Progenitor cell of endocrine pancreas (in vitro differentiated cells): ENCODE data around the gene SYT8. TPM values are rescaled to one million over a fixed set of nuclear protein-coding genes. Genes with fewer than 3 reads are reported as not detected.

Experiments used
- DNase-seq: peaks from one replicate; pipeline ENCODE4 v3.0.0; 2021; ENCODE audit warnings: low spot score; ENCODE audit not compliant: unreplicated experiment
- H3K27ac Mint-ChIP-seq: 2 replicates; pipeline ENCODE4 v1.8.0; 2021; ENCODE audit warnings: mild to moderate bottlenecking, moderate library complexity, mixed read lengths
- H3K27me3 Mint-ChIP-seq: 2 replicates; pipeline ENCODE4 v1.8.0; 2021; ENCODE audit warnings: mixed read lengths
- H3K36me3 Mint-ChIP-seq: 2 replicates; pipeline ENCODE4 v1.8.0; 2022; ENCODE audit warnings: mixed read lengths; ENCODE audit not compliant: insufficient read depth
- H3K4me1 Mint-ChIP-seq: 2 replicates; pipeline ENCODE4 v1.8.0; 2021; ENCODE audit warnings: low read depth, mixed read lengths
- H3K4me3 Mint-ChIP-seq: 2 replicates; pipeline ENCODE4 v1.8.0; 2021; ENCODE audit warnings: low read depth, mild to moderate bottlenecking, moderate library complexity, mixed read lengths
- H3K9me3 Mint-ChIP-seq: 2 replicates; pipeline ENCODE4 v1.8.0; 2021; ENCODE audit warnings: low read depth, mixed read lengths
- CTCF ChIP-seq: fragments of 200-600 bp; sonication (generic); IDR thresholded peaks from one replicate; pipeline ENCODE4 v1.5.0; 2021; ENCODE audit warnings: antibody characterized with exemption, mild to moderate bottlenecking; ENCODE audit not compliant: unreplicated experiment
- total RNA-seq: library from RNA; stranded (reverse); gene quantifications from 2 replicates; pipeline ENCODE4 v1.2.1, GENCODE V29; 2021

Gene SYT8
- total RNA-seq, 1 donor from 2014 or later: 1.5 TPM

GRCh38 chr11:1858154-1858553, 23.4 kb downstream of the SYT8 start:
- H3K36me3 Mint-ChIP-seq: no peaks in the 10 kb centered on the region
- no peaks in the 10 kb centered on the region for H3K4me1 Mint-ChIP-seq
- H3K9me3 Mint-ChIP-seq: no peaks in the 10 kb centered on the region
- no peak for DNase-seq
- TF ChIP-seq CTCF: no peak
- peaks cover 3% of the 10 kb centered on the region for H3K27me3 Mint-ChIP-seq
- H3K27ac Mint-ChIP-seq: no peak overlapping the region
- no peak overlapping the region for H3K4me3 Mint-ChIP-seq

GRCh38 chr11:1858576-1858975, 23.8 kb downstream of the SYT8 start:
- Mint-ChIP-seq H3K4me3 (no peak overlapping the region), H3K4me1 (no peaks in the 10 kb centered on the region), H3K36me3 (no peaks in the 10 kb centered on the region), H3K27me3 (peaks cover 3% of the 10 kb centered on the region), H3K27ac (peak overlapping the region; percentile 46), H3K9me3 (no peaks in the 10 kb centered on the region)
- no peak for DNase-seq
- no peak for TF ChIP-seq CTCF

DNA sequence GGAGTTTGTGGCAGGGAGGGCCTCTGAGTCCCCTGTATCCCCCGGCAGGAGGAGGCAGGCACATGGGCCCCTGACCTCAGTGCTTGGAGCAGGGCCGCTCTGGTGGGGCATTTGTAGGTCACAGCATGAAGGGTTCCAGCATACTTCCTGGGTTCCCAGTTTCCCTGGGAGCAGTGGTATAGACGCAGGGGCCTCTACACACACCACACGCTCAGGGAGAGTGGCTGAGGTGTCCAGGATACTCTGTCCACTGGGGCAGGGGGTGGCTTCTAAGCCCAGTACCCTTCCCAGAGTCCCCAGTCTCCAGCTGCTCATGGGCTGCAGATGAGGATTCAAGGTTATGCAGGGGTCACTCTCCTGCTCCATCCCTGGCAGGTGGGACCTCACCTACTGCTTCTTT, 24.2 kb downstream of the SYT8 start:
- no peaks in the 10 kb centered on the region for H3K9me3 Mint-ChIP-seq
- H3K4me3 Mint-ChIP-seq: no peak overlapping the region
- no peaks in the 10 kb centered on the region for H3K4me1 Mint-ChIP-seq
- no peak for TF ChIP-seq CTCF
- H3K27me3 Mint-ChIP-seq: peaks cover 3% of the 10 kb centered on the region
- H3K27ac Mint-ChIP-seq: peak overlapping the region; percentile 46
- no peak for DNase-seq
- no peaks in the 10 kb centered on the region for H3K36me3 Mint-ChIP-seq

DNA sequence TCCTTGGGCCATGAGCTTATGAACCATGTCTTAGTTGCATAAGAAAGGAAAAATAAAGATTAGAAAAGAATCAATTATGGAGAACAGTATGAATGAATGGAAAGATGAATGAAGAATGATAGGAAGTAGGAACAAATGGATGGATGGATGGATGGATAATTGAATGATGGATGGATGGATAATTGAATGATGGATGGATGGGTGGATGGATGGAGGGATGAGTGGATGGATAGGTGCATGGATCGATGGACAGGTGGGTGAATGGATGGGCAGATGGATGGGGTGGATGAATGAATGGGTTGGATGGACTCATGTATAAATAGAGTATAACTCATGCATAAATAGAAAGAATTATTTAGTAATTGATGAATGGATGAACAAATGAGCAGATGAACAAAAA, 25.3 kb downstream of the SYT8 start:
- no peaks in the 10 kb centered on the region for H3K36me3 Mint-ChIP-seq
- H3K27ac Mint-ChIP-seq: no peak overlapping the region
- H3K4me3 Mint-ChIP-seq: no peak overlapping the region
- TF ChIP-seq CTCF: no peak
- DNase-seq: no peak
- no peaks in the 10 kb centered on the region for H3K9me3 Mint-ChIP-seq
- H3K27me3 Mint-ChIP-seq: peaks cover 3% of the 10 kb centered on the region
- H3K4me1 Mint-ChIP-seq: no peaks in the 10 kb centered on the region

GRCh38 chr11:1861435-1862411, 26.9 kb downstream of the SYT8 start:
- no peak for DNase-seq
- H3K36me3 Mint-ChIP-seq: no peaks in the 10 kb centered on the region
- H3K27me3 Mint-ChIP-seq: peaks cover 6% of the 10 kb centered on the region
- no peak for TF ChIP-seq CTCF
- H3K27ac Mint-ChIP-seq: no peak overlapping the region
- H3K9me3 Mint-ChIP-seq: no peaks in the 10 kb centered on the region
- no peak overlapping the region for H3K4me3 Mint-ChIP-seq
- H3K4me1 Mint-ChIP-seq: no peaks in the 10 kb centered on the region
